ENCODE measurements around the gene GFRA1.

DNA sequence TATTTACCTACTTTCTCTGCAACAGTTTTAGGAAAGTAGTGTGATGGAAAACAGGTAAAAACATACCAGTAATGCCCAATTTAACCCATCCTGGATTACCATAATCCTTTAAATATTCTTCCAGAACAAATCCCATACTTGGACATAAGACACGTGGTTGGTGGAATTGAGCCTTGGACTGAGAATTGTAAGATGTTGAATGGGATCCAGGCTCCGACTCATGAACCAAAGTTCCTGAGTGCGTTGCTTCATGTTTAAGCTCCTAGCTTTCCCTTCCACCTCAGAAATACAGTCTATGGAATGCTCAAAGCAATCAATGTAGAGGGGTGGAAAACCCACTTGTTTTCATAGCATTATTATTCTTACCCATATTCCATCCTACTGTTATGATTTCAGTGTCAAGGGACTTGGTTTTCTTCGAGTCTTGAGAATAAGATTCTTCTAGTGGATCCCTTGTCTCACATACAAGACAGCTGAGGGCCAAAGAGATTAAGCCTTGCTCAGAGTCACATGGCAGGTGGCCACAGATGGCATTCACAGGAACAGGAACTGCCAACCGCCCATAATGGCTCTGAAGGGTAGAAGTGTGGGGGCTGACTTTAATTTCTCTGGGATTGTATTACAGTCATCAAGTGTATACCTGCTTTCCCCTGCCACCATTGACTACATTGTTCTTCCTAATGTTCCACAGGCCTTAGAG, 171.2 kb downstream of the GFRA1 start:
- TF ChIP-seq, protein P1, sequence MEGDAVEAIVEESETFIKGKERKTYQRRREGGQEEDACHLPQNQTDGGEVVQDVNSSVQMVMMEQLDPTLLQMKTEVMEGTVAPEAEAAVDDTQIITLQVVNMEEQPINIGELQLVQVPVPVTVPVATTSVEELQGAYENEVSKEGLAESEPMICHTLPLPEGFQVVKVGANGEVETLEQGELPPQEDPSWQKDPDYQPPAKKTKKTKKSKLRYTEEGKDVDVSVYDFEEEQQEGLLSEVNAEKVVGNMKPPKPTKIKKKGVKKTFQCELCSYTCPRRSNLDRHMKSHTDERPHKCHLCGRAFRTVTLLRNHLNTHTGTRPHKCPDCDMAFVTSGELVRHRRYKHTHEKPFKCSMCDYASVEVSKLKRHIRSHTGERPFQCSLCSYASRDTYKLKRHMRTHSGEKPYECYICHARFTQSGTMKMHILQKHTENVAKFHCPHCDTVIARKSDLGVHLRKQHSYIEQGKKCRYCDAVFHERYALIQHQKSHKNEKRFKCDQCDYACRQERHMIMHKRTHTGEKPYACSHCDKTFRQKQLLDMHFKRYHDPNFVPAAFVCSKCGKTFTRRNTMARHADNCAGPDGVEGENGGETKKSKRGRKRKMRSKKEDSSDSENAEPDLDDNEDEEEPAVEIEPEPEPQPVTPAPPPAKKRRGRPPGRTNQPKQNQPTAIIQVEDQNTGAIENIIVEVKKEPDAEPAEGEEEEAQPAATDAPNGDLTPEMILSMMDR (IDR thresholded peaks at IDR 0.05), result no peak
- no peak for TF ChIP-seq POLR2A (IDR thresholded peaks at IDR 0.05)

All from lower leg skin (tissue), 3 donors.